Fibroblast of the aortic adventitia (primary cell): ENCODE measurements around the gene ZNF594. TPM values are rescaled to one million over a fixed set of nuclear protein-coding genes. Genes with fewer than 3 reads are reported as not detected.
"Not testable (repeated sequence)": the region's sequence is repeated elsewhere in the genome, so short reads cannot be mapped to it uniquely, and the experiment has no call there.

Experiments used
- DNase-seq: peaks from one replicate; pipeline ENCODE4 v3.0.0-alpha.2; 2010; ENCODE audit warnings: low read depth
- H3K4me3 ChIP-seq: 2 replicates; pipeline ENCODE4 v1.5.1; 2011; ENCODE audit warnings: low read depth, mild to moderate bottlenecking, control low read depth, low read length, moderate library complexity
- total RNA-seq: library from RNA; depleted of rRNA; stranded (reverse); fragments of >200 nt; gene quantifications from 2 replicates; pipeline ENCODE4 v1.2.3, GENCODE V29; 2012; ENCODE audit warnings: low replicate concordance
- TF ChIP-seq, protein P1 (sequence below): IDR thresholded peaks from 2 replicates; pipeline ENCODE4 v1.5.1; 2011; ENCODE audit warnings: mild to moderate bottlenecking, low read length, control low read depth, inconsistent platforms; ENCODE audit not compliant: insufficient read depth

Gene ZNF594
- total RNA-seq, 1 donor = 7.6 TPM

- H3K4me3 ChIP-seq = no peak overlapping the region
- DNase-seq = no peak
- TF ChIP-seq, protein P1, sequence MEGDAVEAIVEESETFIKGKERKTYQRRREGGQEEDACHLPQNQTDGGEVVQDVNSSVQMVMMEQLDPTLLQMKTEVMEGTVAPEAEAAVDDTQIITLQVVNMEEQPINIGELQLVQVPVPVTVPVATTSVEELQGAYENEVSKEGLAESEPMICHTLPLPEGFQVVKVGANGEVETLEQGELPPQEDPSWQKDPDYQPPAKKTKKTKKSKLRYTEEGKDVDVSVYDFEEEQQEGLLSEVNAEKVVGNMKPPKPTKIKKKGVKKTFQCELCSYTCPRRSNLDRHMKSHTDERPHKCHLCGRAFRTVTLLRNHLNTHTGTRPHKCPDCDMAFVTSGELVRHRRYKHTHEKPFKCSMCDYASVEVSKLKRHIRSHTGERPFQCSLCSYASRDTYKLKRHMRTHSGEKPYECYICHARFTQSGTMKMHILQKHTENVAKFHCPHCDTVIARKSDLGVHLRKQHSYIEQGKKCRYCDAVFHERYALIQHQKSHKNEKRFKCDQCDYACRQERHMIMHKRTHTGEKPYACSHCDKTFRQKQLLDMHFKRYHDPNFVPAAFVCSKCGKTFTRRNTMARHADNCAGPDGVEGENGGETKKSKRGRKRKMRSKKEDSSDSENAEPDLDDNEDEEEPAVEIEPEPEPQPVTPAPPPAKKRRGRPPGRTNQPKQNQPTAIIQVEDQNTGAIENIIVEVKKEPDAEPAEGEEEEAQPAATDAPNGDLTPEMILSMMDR = no peak
Observed at GRCh38 chr17:5226940-5227878, 35.5 kb upstream of the ZNF594 start.

DNA sequence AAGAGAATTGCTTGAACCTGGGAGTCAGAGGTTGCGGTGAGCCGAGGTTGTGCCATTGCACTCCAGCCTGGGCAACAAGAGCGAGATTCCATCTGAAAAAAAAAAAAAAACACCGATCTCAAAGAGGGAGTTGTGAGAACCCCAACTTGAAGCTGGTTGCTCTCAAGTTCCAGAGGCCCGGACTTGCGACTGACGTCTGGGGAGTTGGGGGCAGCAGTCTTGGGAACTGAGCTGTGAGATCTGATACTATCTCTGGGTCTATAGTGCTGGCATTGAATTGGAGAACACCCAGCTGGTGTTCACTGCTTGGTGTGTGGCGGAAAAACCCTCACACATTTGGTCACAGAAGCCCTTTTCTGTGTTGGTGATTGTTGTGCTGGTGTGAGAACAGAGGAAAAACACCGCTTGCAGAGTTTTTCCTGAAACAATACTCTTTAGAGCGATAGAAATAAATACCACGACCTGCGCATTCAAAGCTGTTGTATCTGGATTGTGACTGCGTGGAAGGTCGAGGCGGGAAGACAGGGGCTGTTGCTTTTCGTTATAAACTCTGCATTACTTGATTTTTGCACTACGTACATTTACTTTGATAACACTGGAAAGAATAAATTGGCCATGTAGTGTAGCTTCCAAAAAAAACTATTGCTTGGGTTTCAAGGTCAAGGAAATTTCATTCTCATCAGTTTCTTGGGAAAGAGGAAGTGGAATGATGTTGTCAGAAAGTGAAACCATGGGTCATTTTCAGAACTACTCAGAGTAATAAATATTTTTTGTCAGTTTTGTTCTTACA lies 34.2 kb upstream of the ZNF594 start:
- no peak overlapping the region for H3K4me3 ChIP-seq
- no peak for DNase-seq
- TF ChIP-seq, protein P1 = no peak

DNA sequence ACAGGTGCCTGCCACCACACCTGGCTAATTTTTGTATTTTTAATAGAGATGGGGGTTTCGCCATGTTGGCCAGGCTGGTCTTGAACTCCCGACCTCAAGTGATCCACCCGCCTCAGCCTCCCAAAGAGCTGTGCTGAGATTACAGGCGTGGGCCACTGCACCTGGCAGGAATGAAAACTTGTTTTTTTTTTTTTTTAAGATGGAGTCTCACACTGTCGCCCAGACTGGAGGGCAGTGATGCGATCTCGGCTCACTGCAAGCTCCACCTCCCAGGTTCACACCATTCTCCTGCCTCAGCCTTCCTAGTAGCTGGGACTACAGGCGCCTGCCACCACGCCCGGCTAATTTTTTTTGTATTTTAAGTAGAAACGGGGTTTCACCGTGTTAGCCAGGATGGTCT lies 30.2 kb upstream of the ZNF594 start:
- H3K4me3 ChIP-seq = not testable (repeated sequence)

DNA sequence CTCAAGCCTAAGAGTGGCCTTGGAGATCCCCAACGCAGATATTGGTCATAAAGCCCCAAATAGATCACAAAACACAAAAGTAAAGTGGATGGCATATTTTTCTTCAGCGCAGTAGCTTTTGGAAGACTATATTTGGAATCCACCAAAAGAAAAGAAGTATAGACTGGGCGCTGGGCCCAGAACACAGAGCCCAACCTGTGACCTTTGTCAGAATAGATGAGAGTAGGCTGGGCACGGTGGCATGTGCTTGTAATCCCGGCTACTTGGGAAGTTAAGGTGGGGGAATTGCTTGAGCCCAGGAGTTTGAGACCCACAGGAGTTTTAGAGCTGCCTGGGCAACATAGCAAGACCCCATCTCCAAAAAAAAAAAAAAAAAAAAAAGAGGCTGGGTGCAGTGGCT lies 28.4 kb upstream of the ZNF594 start:
- no peak for DNase-seq
- no peak overlapping the region for H3K4me3 ChIP-seq
- TF ChIP-seq, protein P1 = no peak

More for the DNA sequence above, 30.2 kb upstream of the ZNF594 start:
- DNase-seq = not testable (repeated sequence)

DNA sequence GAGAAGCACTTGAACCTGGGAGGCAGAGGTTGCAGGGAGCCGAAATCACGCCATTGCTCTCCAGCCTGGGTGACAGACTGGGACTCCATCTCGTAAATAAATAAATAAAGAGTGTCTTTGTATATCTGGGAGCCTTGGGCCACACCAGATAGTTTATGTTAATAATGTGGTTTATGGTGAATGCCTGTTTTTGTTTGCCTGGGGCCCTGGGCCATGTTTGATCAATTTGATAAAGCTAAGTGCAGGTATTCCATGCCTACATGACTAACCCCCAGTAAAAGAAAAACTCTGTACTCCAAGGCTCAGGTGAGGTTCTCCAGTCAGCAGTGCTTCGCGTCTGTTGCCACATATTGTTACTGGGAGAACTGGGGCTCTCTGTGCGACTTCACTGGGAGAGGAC lies 27.9 kb upstream of the ZNF594 start:
- DNase-seq = no peak
- H3K4me3 ChIP-seq = no peak overlapping the region
- TF ChIP-seq, protein P1 = no peak

DNA sequence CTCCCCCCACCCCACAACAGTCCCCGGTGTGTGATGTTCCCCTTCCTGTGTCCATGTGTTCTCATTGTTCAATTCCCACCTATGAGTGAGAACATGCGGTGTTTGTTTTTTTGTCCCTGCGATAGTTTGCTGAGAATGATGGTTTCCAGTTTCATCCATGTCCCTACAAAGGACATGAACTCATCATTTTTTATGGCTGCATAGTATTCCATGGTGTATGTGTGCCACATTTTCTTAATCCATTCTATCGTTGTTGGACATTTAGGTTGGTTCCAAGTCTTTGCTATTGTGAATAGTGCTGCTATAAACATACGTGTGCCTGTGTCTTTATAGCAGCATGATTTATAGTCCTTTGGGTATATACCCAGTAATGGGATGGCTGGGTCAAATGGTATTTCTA lies 25.9 kb upstream of the ZNF594 start:
- not testable (repeated sequence) for DNase-seq, H3K4me3 ChIP-seq

DNA sequence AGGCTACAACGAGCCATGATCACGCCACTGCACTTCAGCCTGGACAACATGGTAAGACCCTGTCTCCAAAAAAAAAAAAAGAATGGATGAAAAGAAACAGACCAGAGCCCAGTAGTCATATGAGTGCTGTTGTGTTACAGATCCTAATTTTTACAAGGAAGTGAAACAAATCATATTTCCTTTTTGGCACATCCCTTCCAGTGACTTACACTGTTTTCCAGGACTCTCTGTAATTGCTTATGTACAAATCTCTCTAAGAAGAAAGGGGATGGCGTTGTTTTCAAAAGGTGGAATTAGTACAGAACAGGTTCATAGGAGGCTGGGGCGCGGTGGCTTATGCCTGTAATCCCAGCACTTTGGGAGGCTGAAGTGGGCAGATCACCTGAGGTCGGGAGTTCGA lies 19.8 kb upstream of the ZNF594 start:
- no peak for DNase-seq
- TF ChIP-seq, protein P1 = no peak
- H3K4me3 ChIP-seq = no peak overlapping the region
